Endodermal cell (in vitro differentiated cells): ENCODE measurements around the gene CCDC88C. TPM values are rescaled to one million over a fixed set of nuclear protein-coding genes. Genes with fewer than 3 reads are reported as not detected.

Source experiments
- DNase-seq: peaks from one replicate; pipeline ENCODE4 v3.0.0-alpha.2; 2017
- H3K27ac ChIP-seq: 2 replicates; pipeline ENCODE4 v1.5.1; 2013; ENCODE audit warnings: mild to moderate bottlenecking, low read depth, low read length, moderate library complexity
- H3K27me3 ChIP-seq: 2 replicates; pipeline ENCODE4 v1.6.1; 2013; ENCODE audit warnings: mild to moderate bottlenecking, low read length, moderate library complexity; ENCODE audit not compliant: insufficient read depth, control insufficient read depth, poor library complexity, severe bottlenecking
- H3K36me3 ChIP-seq: 2 replicates; pipeline ENCODE4 v1.7.0; 2013; ENCODE audit warnings: mild to moderate bottlenecking, low read length, moderate library complexity; ENCODE audit not compliant: control insufficient read depth, insufficient read depth
- H3K4me1 ChIP-seq: one replicate; pipeline ENCODE4 v1.7.0; 2013; ENCODE audit warnings: low read length; ENCODE audit not compliant: control insufficient read depth, insufficient read depth
- H3K4me3 ChIP-seq: 2 replicates; pipeline ENCODE4 v1.5.1; 2013; ENCODE audit warnings: mild to moderate bottlenecking, low read length, moderate library complexity
- H3K9ac ChIP-seq: 2 replicates; pipeline ENCODE4 v1.6.1; 2013; ENCODE audit warnings: mild to moderate bottlenecking, low read length, moderate library complexity; ENCODE audit not compliant: poor library complexity, severe bottlenecking; ENCODE audit errors: extremely low read depth
- H3K9me3 ChIP-seq: 2 replicates; pipeline ENCODE4 v1.6.1; 2013; ENCODE audit warnings: mild to moderate bottlenecking, low read length, moderate library complexity; ENCODE audit not compliant: control insufficient read depth
- H3K27ac Mint-ChIP-seq: 2 replicates; pipeline ENCODE4 v1.8.0; 2020; ENCODE audit warnings: mixed read lengths
- H3K27me3 Mint-ChIP-seq: 2 replicates; pipeline ENCODE4 v1.8.0; 2021; ENCODE audit warnings: mild to moderate bottlenecking, mixed read lengths; ENCODE audit not compliant: insufficient read depth
- H3K36me3 Mint-ChIP-seq: 2 replicates; pipeline ENCODE4 v1.8.0; 2020; ENCODE audit warnings: low read depth, mixed read lengths
- H3K4me1 Mint-ChIP-seq: 2 replicates; pipeline ENCODE4 v1.8.0; 2020; ENCODE audit warnings: mixed read lengths
- H3K4me3 Mint-ChIP-seq: 2 replicates; pipeline ENCODE4 v1.8.0; 2020; ENCODE audit warnings: mild to moderate bottlenecking, moderate library complexity, mixed read lengths
- H3K9me3 Mint-ChIP-seq: 2 replicates; pipeline ENCODE4 v1.8.0; 2020; ENCODE audit warnings: mild to moderate bottlenecking, mixed read lengths
- CTCF ChIP-seq: fragments of 200-600 bp; sonication (generic); conservative IDR thresholded peaks from 2 replicates; pipeline ENCODE4 v1.5.0; 2021; ENCODE audit warnings: antibody characterized with exemption, mild to moderate bottlenecking
- WGBS, 2 experiments: methylation state at CpG; one replicate each; pipeline versions ENCODE4 v1.1.5 to v1.1.7; 2013; ENCODE audit warnings: missing lambda C conversion rate in 2 of 2, mixed read lengths in 1 of 2; ENCODE audit not compliant: insufficient coverage in 1 of 2, insufficient read length in 1 of 2; 5-methylcytosine and 5-hydroxymethylcytosine counted together
- total RNA-seq, 2 donors: library from RNA; stranded (reverse); fragmentation: NEBNext Ultra II Directional in 1 of 2; extraction: Animal tissue kit (Norgen Biotek cat#: 25700) in 1 of 2; gene quantifications; 2 replicates in 1 of 2; 3 replicates in 1 of 2; pipeline ENCODE4 v1.2.1, GENCODE V29; 2021

Gene CCDC88C
- total RNA-seq, 2 donors from 2014 or later, result 50.0 to 50.5 TPM

GRCh38 chr14:91264151-91265150 lies 153.2 kb downstream of the CCDC88C start:
- WGBS, 2 experiments, result 22 to 33% methylated on average over 19 to 69 of the region's 69 CpGs
- H3K27ac ChIP-seq, result no peak overlapping the region
- no peak overlapping the region for H3K9ac ChIP-seq

GRCh38 chr14:91263329-91263728 lies 154.3 kb downstream of the CCDC88C start:
- Mint-ChIP-seq H3K27ac (no peak overlapping the region), H3K27me3 (peaks cover 32% of the 10 kb centered on the region), H3K4me1 (peaks cover 7% of the 10 kb centered on the region), H3K36me3 (no peaks in the 10 kb centered on the region), H3K9me3 (no peaks in the 10 kb centered on the region), H3K4me3 (no peak overlapping the region)
- Histone ChIP-seq H3K9me3 (no peaks in the 10 kb centered on the region), H3K4me3 (no peak overlapping the region), H3K27me3 (peaks cover 27% of the 10 kb centered on the region), H3K9ac (no peak overlapping the region), H3K4me1 (no peaks in the 10 kb centered on the region), H3K27ac (no peak overlapping the region), H3K36me3 (no peaks in the 10 kb centered on the region)
- DNase-seq, result no peak
- WGBS, 2 experiments, result 91 to 100% methylated on average over 2 of the region's 2 CpGs
- no peak for TF ChIP-seq CTCF

More at GRCh38 chr14:91264151-91265150, 153.2 kb downstream of the CCDC88C start:
- Mint-ChIP-seq H3K4me3 (peak overlapping the region; percentile 62), H3K9me3 (no peaks in the 10 kb centered on the region), H3K36me3 (peaks cover under 1% of the 10 kb centered on the region), H3K27ac (peak overlapping the region; percentile 48), H3K27me3 (peaks cover 32% of the 10 kb centered on the region), H3K4me1 (peaks cover 7% of the 10 kb centered on the region)
- peak; percentile 77 for DNase-seq
- no peaks in the 10 kb centered on the region for H3K4me1 ChIP-seq
- no peak for TF ChIP-seq CTCF
- no peaks in the 10 kb centered on the region for H3K9me3 ChIP-seq
- peak overlapping the region; percentile 73 for H3K4me3 ChIP-seq
- H3K27me3 ChIP-seq, result peaks cover 27% of the 10 kb centered on the region
- H3K36me3 ChIP-seq, result no peaks in the 10 kb centered on the region

GRCh38 chr14:91261986-91262549 lies 155.6 kb downstream of the CCDC88C start:
- H3K4me1 ChIP-seq, result peaks cover under 1% of the 10 kb centered on the region
- Mint-ChIP-seq H3K4me3 (no peak overlapping the region), H3K4me1 (peaks cover 16% of the 10 kb centered on the region), H3K27ac (no peak overlapping the region), H3K27me3 (peaks cover 32% of the 10 kb centered on the region), H3K9me3 (no peaks in the 10 kb centered on the region), H3K36me3 (no peaks in the 10 kb centered on the region)
- no peak for TF ChIP-seq CTCF
- peaks cover 27% of the 10 kb centered on the region for H3K27me3 ChIP-seq
- no peak overlapping the region for H3K4me3 ChIP-seq
- H3K36me3 ChIP-seq, result no peaks in the 10 kb centered on the region
- H3K9me3 ChIP-seq, result no peaks in the 10 kb centered on the region
- 89 to 93% methylated on average over 9 to 11 of the region's 11 CpGs for WGBS, 2 experiments
- no peak overlapping the region for H3K9ac ChIP-seq
- H3K27ac ChIP-seq, result no peak overlapping the region
- no peak for DNase-seq
